ENCODE results near the gene MYO1E.

MYO1E gene

DNA sequence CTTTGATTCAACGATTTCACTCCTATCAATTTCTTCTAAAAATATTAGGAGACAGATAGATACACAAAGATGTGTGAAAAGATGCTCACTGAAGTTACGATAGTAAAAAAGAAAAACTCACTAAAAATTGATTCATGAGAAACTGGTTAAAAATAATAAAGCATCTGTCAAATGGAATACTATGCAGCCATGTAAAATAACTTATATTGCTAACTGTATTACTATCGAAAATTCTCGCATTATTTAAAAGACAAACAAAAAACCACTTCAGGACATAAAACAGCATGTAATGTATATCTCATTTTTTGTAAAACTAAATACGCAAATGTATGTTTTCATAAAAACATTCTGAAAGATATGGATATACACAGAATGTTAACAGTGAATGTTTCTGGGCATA is 199.5 kb downstream of the MYO1E start:
- no peak overlapping the region for H3K27ac ChIP-seq (ENCODE audit: insufficient read depth in 1 of 2, low read depth in 1 of 2, low read length in 2 of 2, poor library complexity in 1 of 2, severe bottlenecking in 2 of 2)
- no peak for DNase-seq

DNA sequence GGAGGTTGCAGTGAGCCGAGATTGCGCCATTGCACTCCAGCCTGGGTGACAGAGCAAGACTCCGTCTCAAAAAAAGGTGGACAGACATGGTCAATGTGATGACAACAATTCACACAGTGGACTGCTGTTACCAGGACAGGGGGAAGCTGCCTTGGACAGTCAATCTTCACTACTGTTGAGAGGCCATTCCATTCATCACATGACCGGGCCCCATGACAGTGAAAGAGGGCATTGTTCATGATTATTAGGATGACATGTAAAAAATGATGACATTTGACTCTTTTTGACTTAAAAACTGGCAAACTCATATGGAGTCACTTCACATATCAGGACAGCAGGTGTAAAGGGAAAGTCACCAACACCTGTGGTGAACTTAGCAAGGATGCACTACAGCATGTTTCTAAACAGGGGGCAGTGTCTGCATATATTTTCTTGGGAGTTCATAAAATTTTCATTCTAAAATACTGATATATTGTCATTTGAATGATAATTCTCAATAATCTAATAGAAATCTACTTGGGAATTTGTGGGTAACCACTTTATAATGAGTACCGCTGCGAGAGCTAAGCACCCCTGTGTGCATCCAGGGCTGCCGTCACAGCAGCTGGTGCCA is 200.3 kb downstream of the MYO1E start:
- Histone ChIP-seq H3K4me3 (ENCODE audit: control insufficient read depth in 1 of 7, extremely low read depth in 1 of 7, insufficient read depth in 4 of 7, low read depth in 2 of 7, low read length in 6 of 7) (no peak overlapping the region), H3K4me1 (ENCODE audit: control extremely low read depth in 1 of 4, control insufficient read depth in 4 of 4, insufficient read depth in 4 of 4, low read length in 3 of 4) (peaks cover 0 to 36% (median 26%) of the 10 kb centered on the region in 4 experiments), H3K9me3 (ENCODE audit: control extremely low read depth in 1 of 5, control insufficient read depth in 4 of 5, insufficient read depth in 2 of 5, low read depth in 1 of 5, low read length in 4 of 5) (no peaks in the 10 kb centered on the region), H3K36me3 (ENCODE audit: control insufficient read depth in 4 of 4, insufficient read depth in 4 of 4, low read length in 3 of 4) (no peaks in the 10 kb centered on the region), H3K27ac (ENCODE audit: insufficient read depth in 1 of 2, low read depth in 1 of 2, low read length in 2 of 2, poor library complexity in 1 of 2, severe bottlenecking in 2 of 2) (no peak overlapping the region), H3K27me3 (replicated peaks in 2 of 5; ENCODE audit: control insufficient read depth in 4 of 5, insufficient read depth in 5 of 5, low read length in 4 of 5) (no peaks in the 10 kb centered on the region)
- ChIA-PET POLR2A (interaction anchor here (0.6 kb wide), 1 partner anchor 51 kb away, joined by 3 read pairs; no protein-coding TSS in a partner anchor), CTCF (interaction anchor here (1.3 to 1.6 kb wide), 2 partner anchors 11 to 321 kb away, joined by 3 to 4 read pairs; no protein-coding TSS in a partner anchor)
- no peak for DNase-seq
- WGBS (ENCODE audit: insufficient coverage): 90% methylated on average over 6 of the region's 7 CpGs

More for the DNA sequence above, 199.5 kb downstream of the MYO1E start:
- Histone ChIP-seq H3K36me3 (ENCODE audit: control insufficient read depth in 4 of 4, insufficient read depth in 4 of 4, low read length in 3 of 4) (no peaks in the 10 kb centered on the region), H3K9me3 (ENCODE audit: control extremely low read depth in 1 of 5, control insufficient read depth in 4 of 5, insufficient read depth in 2 of 5, low read depth in 1 of 5, low read length in 4 of 5) (no peaks in the 10 kb centered on the region), H3K4me1 (ENCODE audit: control extremely low read depth in 1 of 4, control insufficient read depth in 4 of 4, insufficient read depth in 4 of 4, low read length in 3 of 4) (peaks cover 0 to 37% (median 26%) of the 10 kb centered on the region in 4 experiments), H3K4me3 (ENCODE audit: control insufficient read depth in 1 of 7, extremely low read depth in 1 of 7, insufficient read depth in 4 of 7, low read depth in 2 of 7, low read length in 6 of 7) (no peak overlapping the region), H3K27me3 (replicated peaks in 2 of 5; ENCODE audit: control insufficient read depth in 4 of 5, insufficient read depth in 5 of 5, low read length in 4 of 5) (no peaks in the 10 kb centered on the region)
- ChIA-PET POLR2A (no interaction called here), CTCF (interaction anchor here (1.3 to 1.9 kb wide), 3 partner anchors 11 to 320 kb away, joined by 3 to 9 read pairs (median 4); no protein-coding TSS in a partner anchor)
- WGBS (ENCODE audit: insufficient coverage): no CpG with 5 or more reads among the region's 5 CpGs

DNA sequence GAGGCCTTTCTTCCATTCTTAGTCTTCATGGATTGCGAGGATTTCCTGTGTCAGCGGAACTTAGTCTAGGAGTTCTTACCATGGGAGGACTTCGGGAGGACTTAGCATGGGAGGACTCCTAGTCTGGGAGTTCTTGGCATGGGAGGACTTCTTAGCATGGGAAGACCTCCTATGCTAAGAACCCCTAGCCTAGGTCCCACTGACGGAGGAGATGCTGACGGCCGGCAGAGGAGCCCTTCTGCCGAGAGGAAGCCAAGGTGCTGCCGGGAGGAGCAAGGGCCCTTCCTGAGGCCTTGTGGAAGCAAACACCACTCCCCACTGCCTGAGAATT is 201.6 kb downstream of the MYO1E start:
- H3K9me3 ChIP-seq (ENCODE audit: control extremely low read depth in 1 of 5, control insufficient read depth in 4 of 5, insufficient read depth in 2 of 5, low read depth in 1 of 5, low read length in 4 of 5): no peaks in the 10 kb centered on the region
- H3K36me3 ChIP-seq (ENCODE audit: control insufficient read depth in 4 of 4, insufficient read depth in 4 of 4, low read length in 3 of 4): no peaks in the 10 kb centered on the region
- H3K27me3 ChIP-seq (replicated peaks in 2 of 5; ENCODE audit: control insufficient read depth in 4 of 5, insufficient read depth in 5 of 5, low read length in 4 of 5): no peaks in the 10 kb centered on the region
- 92% methylated on average over 2 of the region's 8 CpGs for WGBS (ENCODE audit: insufficient coverage)
- no peak overlapping the region for H3K27ac ChIP-seq (ENCODE audit: insufficient read depth in 1 of 2, low read depth in 1 of 2, low read length in 2 of 2, poor library complexity in 1 of 2, severe bottlenecking in 2 of 2)
- ChIA-PET CTCF (interaction anchor here (1.6 kb wide), 1 partner anchor 322 kb away, joined by 5 read pairs; no protein-coding TSS in a partner anchor), POLR2A (no interaction called here)
- DNase-seq: no peak
- peaks cover 0 to 32% (median 19%) of the 10 kb centered on the region in 4 experiments for H3K4me1 ChIP-seq (ENCODE audit: control extremely low read depth in 1 of 4, control insufficient read depth in 4 of 4, insufficient read depth in 4 of 4, low read length in 3 of 4)
- H3K4me3 ChIP-seq (ENCODE audit: control insufficient read depth in 1 of 7, extremely low read depth in 1 of 7, insufficient read depth in 4 of 7, low read depth in 2 of 7, low read length in 6 of 7): no peak overlapping the region

DNA sequence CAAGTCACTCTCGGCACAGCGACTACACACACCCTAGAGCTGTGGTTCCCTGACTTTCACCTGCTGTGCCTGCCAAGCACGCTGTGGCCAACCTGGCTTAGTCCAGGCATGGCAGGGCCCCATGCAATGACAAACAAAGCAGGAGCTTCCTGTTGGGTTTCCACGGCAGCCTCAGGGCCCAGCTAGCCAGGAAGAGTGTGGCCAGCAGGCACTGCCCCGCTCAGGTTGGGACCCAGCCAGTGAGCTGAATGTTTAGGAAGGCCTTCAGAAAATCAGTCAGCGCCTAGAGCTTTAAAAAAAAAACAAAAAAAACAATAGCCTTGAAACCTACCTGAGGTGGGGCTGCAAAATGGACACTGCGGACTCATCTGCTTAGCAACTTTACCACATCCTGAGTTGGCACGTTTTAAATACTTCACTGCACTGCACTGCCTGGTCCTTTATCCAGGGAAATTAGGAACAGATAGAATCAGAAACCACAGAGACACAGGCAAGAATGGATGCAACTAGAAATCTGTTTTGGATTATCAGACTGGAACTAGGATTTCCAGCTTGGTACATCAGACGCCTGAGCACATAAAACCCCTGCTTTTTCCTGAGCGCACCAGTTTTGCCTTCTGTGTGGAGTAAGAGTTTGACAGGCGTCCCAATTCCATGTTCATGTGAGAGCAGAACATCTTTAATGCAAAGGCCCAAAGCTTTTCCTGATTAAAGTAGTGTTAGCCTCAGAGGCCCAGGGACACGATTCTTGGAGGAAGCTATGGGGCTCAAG is 202.2 kb downstream of the MYO1E start:
- DNase-seq: peak in 2 of 3 donors; percentile 46 to 64
- Histone ChIP-seq H3K9me3 (ENCODE audit: control extremely low read depth in 1 of 5, control insufficient read depth in 4 of 5, insufficient read depth in 2 of 5, low read depth in 1 of 5, low read length in 4 of 5) (no peaks in the 10 kb centered on the region), H3K4me1 (ENCODE audit: control extremely low read depth in 1 of 4, control insufficient read depth in 4 of 4, insufficient read depth in 4 of 4, low read length in 3 of 4) (peaks cover 0 to 33% (median 21%) of the 10 kb centered on the region in 4 experiments), H3K36me3 (ENCODE audit: control insufficient read depth in 4 of 4, insufficient read depth in 4 of 4, low read length in 3 of 4) (no peaks in the 10 kb centered on the region), H3K4me3 (ENCODE audit: control insufficient read depth in 1 of 7, extremely low read depth in 1 of 7, insufficient read depth in 4 of 7, low read depth in 2 of 7, low read length in 6 of 7) (peak overlapping the region in 1 of 7 experiments; percentile 11), H3K27me3 (replicated peaks in 2 of 5; ENCODE audit: control insufficient read depth in 4 of 5, insufficient read depth in 5 of 5, low read length in 4 of 5) (no peaks in the 10 kb centered on the region), H3K27ac (ENCODE audit: insufficient read depth in 1 of 2, low read depth in 1 of 2, low read length in 2 of 2, poor library complexity in 1 of 2, severe bottlenecking in 2 of 2) (no peak overlapping the region)
- ChIA-PET CTCF (interaction anchor here (1.6 kb wide), 2 partner anchors 323 to 358 kb away, joined by 4 to 5 read pairs; no protein-coding TSS in a partner anchor), POLR2A (no interaction called here)
- WGBS (ENCODE audit: insufficient coverage): 51% methylated on average over 10 of the region's 12 CpGs

DNA sequence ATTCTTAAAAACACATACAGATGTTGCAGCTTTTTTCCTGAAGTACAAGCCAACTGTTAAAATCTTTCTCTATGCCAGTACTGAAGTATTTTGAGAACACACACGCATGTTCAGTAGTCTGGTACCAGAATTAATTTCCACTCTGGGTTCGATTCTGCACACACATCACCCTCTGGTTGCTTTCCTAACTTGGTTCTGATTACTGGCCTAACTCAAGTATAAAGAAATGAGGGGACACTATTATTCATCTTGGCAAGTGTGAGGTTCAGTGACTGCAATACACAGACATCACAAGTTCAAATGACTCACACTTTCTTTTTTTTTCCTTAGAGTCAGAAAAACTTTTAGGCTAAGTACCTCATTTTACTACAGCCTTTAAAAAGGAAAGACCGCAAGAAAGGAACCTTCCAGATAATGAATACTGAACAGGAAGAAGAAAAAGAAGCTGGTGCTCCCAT is 203.4 kb downstream of the MYO1E start:
- Histone ChIP-seq H3K4me1 (ENCODE audit: control extremely low read depth in 1 of 4, control insufficient read depth in 4 of 4, insufficient read depth in 4 of 4, low read length in 3 of 4) (peaks cover 0 to 33% (median 21%) of the 10 kb centered on the region in 4 experiments), H3K36me3 (ENCODE audit: control insufficient read depth in 4 of 4, insufficient read depth in 4 of 4, low read length in 3 of 4) (peaks cover 0 to 4% (median 0%) of the 10 kb centered on the region in 4 experiments), H3K4me3 (ENCODE audit: control insufficient read depth in 1 of 7, extremely low read depth in 1 of 7, insufficient read depth in 4 of 7, low read depth in 2 of 7, low read length in 6 of 7) (no peak overlapping the region), H3K27ac (ENCODE audit: insufficient read depth in 1 of 2, low read depth in 1 of 2, low read length in 2 of 2, poor library complexity in 1 of 2, severe bottlenecking in 2 of 2) (no peak overlapping the region), H3K27me3 (replicated peaks in 2 of 5; ENCODE audit: control insufficient read depth in 4 of 5, insufficient read depth in 5 of 5, low read length in 4 of 5) (no peaks in the 10 kb centered on the region), H3K9me3 (ENCODE audit: control extremely low read depth in 1 of 5, control insufficient read depth in 4 of 5, insufficient read depth in 2 of 5, low read depth in 1 of 5, low read length in 4 of 5) (no peaks in the 10 kb centered on the region)
- DNase-seq: peak in 2 of 3 donors; percentile 55 to 69
- ChIA-PET CTCF (interaction anchor here (1.1 to 1.6 kb wide), 4 partner anchors 11 to 396 kb away, joined by 3 to 5 read pairs (median 4); no protein-coding TSS in a partner anchor), POLR2A (no interaction called here)
- 100% methylated on average over 1 of the region's 3 CpGs for WGBS (ENCODE audit: insufficient coverage)

DNA sequence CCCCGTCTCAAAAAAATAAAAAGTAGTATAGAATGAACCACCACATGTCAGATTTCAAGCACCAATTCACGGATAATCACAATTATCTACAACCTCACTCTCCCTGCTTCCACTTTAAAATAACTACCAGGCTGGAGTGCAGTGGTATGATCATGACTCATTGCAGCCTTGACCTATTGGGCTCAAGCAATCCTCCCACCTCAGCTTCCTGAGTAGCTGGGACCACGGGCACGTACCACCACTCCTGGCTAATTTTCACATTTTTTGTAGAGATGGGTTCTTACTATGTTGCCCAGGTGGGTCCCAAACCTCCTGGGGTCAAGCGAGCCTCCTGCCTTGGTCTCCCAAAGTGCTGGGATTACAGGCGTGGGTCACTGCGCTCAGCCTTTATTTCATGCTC is 204.1 kb downstream of the MYO1E start:
- Histone ChIP-seq H3K4me1 (ENCODE audit: control extremely low read depth in 1 of 4, control insufficient read depth in 4 of 4, insufficient read depth in 4 of 4, low read length in 3 of 4) (peaks cover 0 to 33% (median 21%) of the 10 kb centered on the region in 4 experiments), H3K27ac (ENCODE audit: insufficient read depth in 1 of 2, low read depth in 1 of 2, low read length in 2 of 2, poor library complexity in 1 of 2, severe bottlenecking in 2 of 2) (no peak overlapping the region), H3K27me3 (replicated peaks in 2 of 5; ENCODE audit: control insufficient read depth in 4 of 5, insufficient read depth in 5 of 5, low read length in 4 of 5) (no peaks in the 10 kb centered on the region), H3K9me3 (ENCODE audit: control extremely low read depth in 1 of 5, control insufficient read depth in 4 of 5, insufficient read depth in 2 of 5, low read depth in 1 of 5, low read length in 4 of 5) (no peaks in the 10 kb centered on the region), H3K36me3 (ENCODE audit: control insufficient read depth in 4 of 4, insufficient read depth in 4 of 4, low read length in 3 of 4) (peaks cover 0 to 4% (median 0%) of the 10 kb centered on the region in 4 experiments), H3K4me3 (ENCODE audit: control insufficient read depth in 1 of 7, extremely low read depth in 1 of 7, insufficient read depth in 4 of 7, low read depth in 2 of 7, low read length in 6 of 7) (no peak overlapping the region)
- WGBS (ENCODE audit: insufficient coverage): 95% methylated on average over 4 of the region's 7 CpGs
- peak in 2 of 3 donors; percentile 9 to 40 for DNase-seq
- POLR2A ChIA-PET: no interaction called here
- CTCF ChIA-PET: interaction anchor here (1.1 to 1.4 kb wide), 2 partner anchors 12 to 397 kb away, joined by 3 read pairs; no protein-coding TSS in a partner anchor
